Endothelial cell of umbilical vein (primary cell): ENCODE data around the gene NFATC2IP. TPM values are rescaled to one million over a fixed set of nuclear protein-coding genes. Genes with fewer than 3 reads are reported as not detected.
A peak's percentile ranks its signal among the peaks of the same experiment; 100 is the strongest.

Experiments
- BruUV-seq: library from RNA; stranded (reverse); fragments of 400-500 nt; replicated peaks from 2 replicates; lab custom pipeline; 2021; lab: Mats Ljungman, UMichigan
- CTCF ChIA-PET: fragments of 300-600, 350-600 bp; sonication (Branson Sonifier 250); formaldehyde crosslinking; loops from one replicate; lab custom pipeline; 2021; ENCODE audit warnings: antibody characterized with exemption, inconsistent platforms; lab: Charles Lee
- POLR2A ChIA-PET: fragments of 300-600, 350-600 bp; sonication (Branson Sonifier 250); formaldehyde crosslinking; loops from one replicate; lab custom pipeline; 2021; ENCODE audit warnings: antibody characterized with exemption, inconsistent platforms; lab: Charles Lee
- DNase-seq: peaks from one replicate; pipeline ENCODE4 v3.0.0-alpha.2; 2011; ENCODE audit warnings: low read depth, low spot score
- FAIRE-seq: peaks from 2 replicates; lab custom pipeline; 2011; peaks lifted over from hg19 to GRCh38; lab: Jason Lieb, UNC
- H2AFZ ChIP-seq: 2 replicates; pipeline ENCODE4 v1.6.0; 2012; ENCODE audit warnings: low read depth, low read length, control low read depth, inconsistent platforms
- H3K27ac ChIP-seq: 2 replicates; pipeline ENCODE4 v1.5.1; 2011; ENCODE audit warnings: low read depth, mild to moderate bottlenecking, control low read depth, low read length, moderate library complexity; ENCODE audit not compliant: insufficient read depth
- H3K27me3 ChIP-seq, 2 experiments: 2 replicates each; pipeline versions ENCODE4 v1.6.0 to v1.6.1; 2011; ENCODE audit warnings: low read length in 2 of 2, mixed read lengths in 1 of 2; ENCODE audit not compliant: control insufficient read depth in 2 of 2, insufficient read depth in 2 of 2
- H3K36me3 ChIP-seq, 2 experiments: 2 replicates in 1 of 2; 3 replicates in 1 of 2; pipeline ENCODE4 v1.5.1; 2011; ENCODE audit warnings: low read length in 2 of 2, mild to moderate bottlenecking in 1 of 2, moderate library complexity in 1 of 2; ENCODE audit not compliant: control insufficient read depth in 2 of 2, insufficient read depth in 2 of 2; ENCODE audit errors: extremely low read depth in 1 of 2
- H3K4me1 ChIP-seq: 3 replicates; pipeline ENCODE4 v1.5.1; 2011; ENCODE audit warnings: mild to moderate bottlenecking, low read length; ENCODE audit not compliant: control insufficient read depth, insufficient read depth; ENCODE audit errors: extremely low read depth
- H3K4me2 ChIP-seq: 2 replicates; pipeline ENCODE4 v1.6.1; 2011; ENCODE audit warnings: low read length, control low read depth, mixed read lengths; ENCODE audit not compliant: insufficient read depth
- H3K4me3 ChIP-seq, 3 experiments: fragments of 200-600 bp in 1 of 3; sonication (generic), shearing (Covaris generic) in 1 of 3; replicated peaks in 1 of 3; 2 replicates each; pipeline ENCODE4 v1.5.1; 2011 to 2016; ENCODE audit warnings: control low read depth in 3 of 3, low read length in 3 of 3, mild to moderate bottlenecking in 2 of 3, inconsistent platforms in 1 of 3, low read depth in 1 of 3, moderate library complexity in 1 of 3; ENCODE audit not compliant: insufficient read depth in 1 of 3
- H3K79me2 ChIP-seq: 2 replicates; pipeline ENCODE4 v1.6.0; 2012; ENCODE audit warnings: low read length, inconsistent platforms; ENCODE audit not compliant: control insufficient read depth, insufficient read depth
- H3K9ac ChIP-seq: replicated peaks from 2 replicates; pipeline ENCODE3; 2011; ENCODE audit warnings: low read length, control low read depth; ENCODE audit not compliant: insufficient read depth; ENCODE audit errors: extremely low read depth
- H3K9me1 ChIP-seq: replicated peaks from 3 replicates; pipeline ENCODE4 v1.6.0; 2011; ENCODE audit warnings: mild to moderate bottlenecking, low read length; ENCODE audit not compliant: control insufficient read depth, insufficient read depth; ENCODE audit errors: extremely low read depth
- H3K9me3 ChIP-seq: replicated peaks from 2 replicates; pipeline ENCODE4 v1.5.1; 2012; ENCODE audit warnings: low read length, inconsistent platforms; ENCODE audit not compliant: control insufficient read depth, insufficient read depth
- H4K20me1 ChIP-seq: replicated peaks from 2 replicates; pipeline ENCODE3; 2011; ENCODE audit warnings: mild to moderate bottlenecking, low read length; ENCODE audit not compliant: control insufficient read depth, insufficient read depth; ENCODE audit errors: extremely low read depth
- EZH2 ChIP-seq: IDR thresholded peaks from 2 replicates; pipeline ENCODE4 v1.6.1; 2012; ENCODE audit warnings: borderline replicate concordance, low read depth, mild to moderate bottlenecking, moderate library complexity, low read length, inconsistent platforms; ENCODE audit not compliant: severe bottlenecking
- FOS ChIP-seq: IDR thresholded peaks from 2 replicates; pipeline ENCODE4 v1.6.1; 2011; ENCODE audit warnings: mild to moderate bottlenecking, low read length, moderate library complexity, borderline replicate concordance; ENCODE audit not compliant: insufficient read depth
- GATA2 ChIP-seq: IDR thresholded peaks from 2 replicates; pipeline ENCODE4 v1.7.0; 2011; ENCODE audit warnings: low read depth, mild to moderate bottlenecking, moderate library complexity, mixed read lengths, low read length; ENCODE audit not compliant: insufficient read length, insufficient read depth
- JUN ChIP-seq: IDR thresholded peaks from 2 replicates; pipeline ENCODE4 v1.6.1; 2011; ENCODE audit warnings: borderline replicate concordance, low read depth; ENCODE audit not compliant: insufficient read length, insufficient read depth
- MYC ChIP-seq: IDR thresholded peaks from one replicate; pipeline ENCODE4 v1.6.1; 2011; ENCODE audit warnings: mild to moderate bottlenecking, low read depth, low read length
- POLR2A ChIP-seq: IDR thresholded peaks from 2 replicates; pipeline ENCODE4 v1.6.1; 2012; ENCODE audit warnings: low read depth, mild to moderate bottlenecking, control low read depth, low read length
- POLR2AphosphoS5 ChIP-seq: IDR thresholded peaks from 2 replicates; pipeline ENCODE4 v1.6.1; 2012; ENCODE audit warnings: low read depth, mild to moderate bottlenecking, control low read depth, low read length, moderate library complexity; ENCODE audit not compliant: insufficient read depth
- dilution Hi-C: fragments of 300-500 bp; cut with MboI; formaldehyde crosslinking; loops from one replicate; pipeline ENCODE4 v1.15.0; 2019; ENCODE audit warnings: low sequenced_read_pairs; ENCODE audit not compliant: extremely low pct_ligation_motif_present
- intact Hi-C: fragments of 100-400 bp; cut with micrococcal nuclease; formaldehyde crosslinking; loops from one replicate; pipeline ENCODE4 v1.10.0; 2022
- polyA plus RNA-seq, 4 experiments: library from polyadenylated mRNA; depleted of rRNA in 3 of 4; stranded (reverse) in 3 of 4; unstranded in 1 of 4; fragments of >200 nt; gene quantifications; 2 replicates each; pipeline versions ENCODE4 v1.2.1 to v1.2.3, GENCODE V29; 2011 to 2012; ENCODE audit warnings: missing spikeins in 1 of 4
- total RNA-seq: library from RNA; stranded (reverse); gene quantifications from 2 replicates; pipeline ENCODE4 v1.2.3, GENCODE V29; 2021
- TF ChIP-seq, protein P1 (sequence below): IDR thresholded peaks from 2 replicates; pipeline ENCODE4 v1.6.1; 2011; ENCODE audit not compliant: insufficient read depth, insufficient read length
- TF ChIP-seq, protein P2 (sequence below), 2 donors: IDR thresholded peaks; 1 replicate in 1 of 2; 2 replicates in 1 of 2; pipeline ENCODE4 v1.5.1; 2011; ENCODE audit warnings: low read length in 2 of 2, mild to moderate bottlenecking in 2 of 2, moderate library complexity in 2 of 2, control low read depth in 1 of 2, inconsistent platforms in 1 of 2, low read depth in 1 of 2; ENCODE audit not compliant: insufficient read depth in 1 of 2; ENCODE audit errors: extremely low read depth in 1 of 2

Gene NFATC2IP
- total and polyA plus RNA-seq, 2 donors (not counting 3 experiments of a cell fraction or from before 2014, with no cell fraction given): 64.1 to 69.6 TPM

GRCh38 chr16:28924399-28924761 lies 26.4 kb upstream of the NFATC2IP start:
- intact Hi-C loops: loop anchor here (2.0 kb wide), 1 partner anchor 62 kb away; the partner anchor contains the start of gene SH2B1
- DNase-seq (no peak), FAIRE-seq (no peak)
- ChIA-PET POLR2A (no interaction called here), CTCF (interaction anchor here (4.1 kb wide), 1 partner anchor 20 kb away, joined by 27 read pairs; no protein-coding TSS in a partner anchor)
- H3K79me2 ChIP-seq: no peaks in the 10 kb centered on the region
- dilution Hi-C loops: no loop called here
- TF ChIP-seq, protein P1, sequence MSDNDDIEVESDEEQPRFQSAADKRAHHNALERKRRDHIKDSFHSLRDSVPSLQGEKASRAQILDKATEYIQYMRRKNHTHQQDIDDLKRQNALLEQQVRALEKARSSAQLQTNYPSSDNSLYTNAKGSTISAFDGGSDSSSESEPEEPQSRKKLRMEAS: no peak
- no peak for TF ChIP-seq POLR2A
- TF ChIP-seq GATA2: no peak
- no peak for TF ChIP-seq EZH2
- no peak for TF ChIP-seq POLR2AphosphoS5
- no peak for TF ChIP-seq FOS
- TF ChIP-seq MYC: no peak
- no peak for TF ChIP-seq JUN
- TF ChIP-seq, protein P2, sequence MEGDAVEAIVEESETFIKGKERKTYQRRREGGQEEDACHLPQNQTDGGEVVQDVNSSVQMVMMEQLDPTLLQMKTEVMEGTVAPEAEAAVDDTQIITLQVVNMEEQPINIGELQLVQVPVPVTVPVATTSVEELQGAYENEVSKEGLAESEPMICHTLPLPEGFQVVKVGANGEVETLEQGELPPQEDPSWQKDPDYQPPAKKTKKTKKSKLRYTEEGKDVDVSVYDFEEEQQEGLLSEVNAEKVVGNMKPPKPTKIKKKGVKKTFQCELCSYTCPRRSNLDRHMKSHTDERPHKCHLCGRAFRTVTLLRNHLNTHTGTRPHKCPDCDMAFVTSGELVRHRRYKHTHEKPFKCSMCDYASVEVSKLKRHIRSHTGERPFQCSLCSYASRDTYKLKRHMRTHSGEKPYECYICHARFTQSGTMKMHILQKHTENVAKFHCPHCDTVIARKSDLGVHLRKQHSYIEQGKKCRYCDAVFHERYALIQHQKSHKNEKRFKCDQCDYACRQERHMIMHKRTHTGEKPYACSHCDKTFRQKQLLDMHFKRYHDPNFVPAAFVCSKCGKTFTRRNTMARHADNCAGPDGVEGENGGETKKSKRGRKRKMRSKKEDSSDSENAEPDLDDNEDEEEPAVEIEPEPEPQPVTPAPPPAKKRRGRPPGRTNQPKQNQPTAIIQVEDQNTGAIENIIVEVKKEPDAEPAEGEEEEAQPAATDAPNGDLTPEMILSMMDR (IDR thresholded peaks at IDR 0.05; ENCODE audit: extremely low read depth in 1 of 2, insufficient read depth in 1 of 2, low read depth in 1 of 2, low read length in 2 of 2): no peak
- no peaks in the 10 kb centered on the region for H3K9me3 ChIP-seq
- no peaks in the 10 kb centered on the region for H4K20me1 ChIP-seq
- no peaks in the 10 kb centered on the region for H3K9me1 ChIP-seq
- peak overlapping the region in 2 of 3 experiments; percentile 70 to 74 for H3K4me3 ChIP-seq
- H3K4me2 ChIP-seq: no peak overlapping the region
- no peak overlapping the region for H3K9ac ChIP-seq
- H3K36me3 ChIP-seq: peaks cover 0 to 6% of the 10 kb centered on the region in 2 experiments
- H2AFZ ChIP-seq: no peak overlapping the region
- H3K27ac ChIP-seq: no peak overlapping the region
- no TSS peak for BruUV-seq
- no peaks in the 10 kb centered on the region for H3K27me3 ChIP-seq
- no peaks in the 10 kb centered on the region for H3K4me1 ChIP-seq
